Activated T-cell treated with anti-CD3 and anti-CD28 coated beads, Interleukin-2, amount 50 U/mL, for 72 hours (primary cell): Measurements from ENCODE around the gene ZFYVE28. TPM values are rescaled to one million over a fixed set of nuclear protein-coding genes. Genes with fewer than 3 reads are reported as not detected.
"Not testable (repeated sequence)": the region's sequence is repeated elsewhere in the genome, so short reads cannot be mapped to it uniquely, and the experiment has no call there.

ENCODE experiments used
- ATAC-seq, 2 donors: fragments of 150-1000 bp; cut with Tn5 transposase; replicated peaks in 1 of 2; 2 replicates each; pipeline ENCODE4 v1.10.0; 2021; ENCODE audit warnings: moderate library complexity in 2 of 2, mild to moderate bottlenecking in 1 of 2
- DNase-seq, 2 donors: peaks; one replicate each; pipeline ENCODE4 v3.0.0; 2021 to 2022; ENCODE audit warnings: mixed read lengths in 1 of 2
- H3K27ac Mint-ChIP-seq: one replicate; pipeline ENCODE4 v1.8.0; 2022; ENCODE audit warnings: mild to moderate bottlenecking, moderate library complexity, mixed read lengths
- H3K27me3 Mint-ChIP-seq: one replicate; pipeline ENCODE4 v1.8.0; 2022; ENCODE audit warnings: low read depth, mixed read lengths
- H3K36me3 Mint-ChIP-seq, 2 donors: one replicate each; pipeline ENCODE4 v1.8.0; 2022; ENCODE audit warnings: mixed read lengths in 2 of 2, mild to moderate bottlenecking in 1 of 2; ENCODE audit not compliant: insufficient read depth in 2 of 2
- H3K4me1 Mint-ChIP-seq: one replicate; pipeline ENCODE4 v1.8.0; 2022; ENCODE audit warnings: low read depth, mixed read lengths
- H3K4me3 Mint-ChIP-seq, 2 donors: one replicate each; pipeline ENCODE4 v1.8.0; 2022; ENCODE audit warnings: mild to moderate bottlenecking in 2 of 2, mixed read lengths in 2 of 2, moderate library complexity in 2 of 2
- H3K9me3 Mint-ChIP-seq, 2 donors: one replicate each; pipeline ENCODE4 v1.8.0; 2022; ENCODE audit warnings: mixed read lengths in 2 of 2
- total RNA-seq, 2 donors: library from RNA; stranded (reverse); gene quantifications; one replicate each; pipeline ENCODE4 v1.2.3, GENCODE V29; 2022

The ZFYVE28 gene
- total RNA-seq = 10 to 100 TPM; 14.4 to 24.4 TPM

GRCh38 chr4:2417765-2418649 lies at the start of gene ZFYVE28:
TSS of gene ZFYVE28 (minus strand) at chr4:2418645. CDS start at chr4:2418323, 322 bp downstream.
- H3K4me3 Mint-ChIP-seq = peak within 1 kb of the TSS; percentile 92 to 96
- peak in 1 of 2 donors; percentile 22 for DNase-seq
- peaks cover 42% of the 10 kb centered on the region for H3K4me1 Mint-ChIP-seq
- H3K27me3 Mint-ChIP-seq = peaks cover 53% of the 10 kb centered on the region
- peaks cover 0 to 1% of the 10 kb centered on the region in 2 donors for H3K36me3 Mint-ChIP-seq
- no peak for ATAC-seq
- H3K9me3 Mint-ChIP-seq = no peaks in the 10 kb centered on the region
- H3K27ac Mint-ChIP-seq = peak within 1 kb of the TSS; percentile 24

- not testable (repeated sequence) for H3K36me3 Mint-ChIP-seq, H3K9me3 Mint-ChIP-seq, ATAC-seq, H3K27ac Mint-ChIP-seq, DNase-seq, H3K4me3 Mint-ChIP-seq
- H3K4me1 Mint-ChIP-seq = peaks cover 37% of the 10 kb centered on the region
- H3K27me3 Mint-ChIP-seq = peaks cover 12% of the 10 kb centered on the region
These were observed 47.1 kb upstream of the ZFYVE28 start for GRCh38 chr4:2465544-2465943.

- DNase-seq (no peak), ATAC-seq (no peak)
- no peak overlapping the region for H3K4me3 Mint-ChIP-seq
- peaks cover 12% of the 10 kb centered on the region for H3K27me3 Mint-ChIP-seq
- H3K27ac Mint-ChIP-seq = no peak overlapping the region
- H3K36me3 Mint-ChIP-seq = peaks cover 0 to 6% of the 10 kb centered on the region in 2 donors
- H3K9me3 Mint-ChIP-seq = no peaks in the 10 kb centered on the region
- H3K4me1 Mint-ChIP-seq = peaks cover 32% of the 10 kb centered on the region
These were observed 46.6 kb upstream of the ZFYVE28 start for GRCh38 chr4:2465032-2465431.

- peak overlapping the region; percentile 67 to 74 for H3K4me3 Mint-ChIP-seq
- H3K27ac Mint-ChIP-seq = no peak overlapping the region
- peaks cover 12% of the 10 kb centered on the region for H3K27me3 Mint-ChIP-seq
- DNase-seq = no peak
- H3K4me1 Mint-ChIP-seq = peaks cover 29% of the 10 kb centered on the region
- ATAC-seq = no peak
- H3K36me3 Mint-ChIP-seq = no peaks in the 10 kb centered on the region
- no peaks in the 10 kb centered on the region for H3K9me3 Mint-ChIP-seq
These were observed 44.7 kb upstream of the ZFYVE28 start for GRCh38 chr4:2462992-2463762.

- Mint-ChIP-seq H3K4me1 (peaks cover 23% of the 10 kb centered on the region), H3K36me3 (no peaks in the 10 kb centered on the region), H3K27ac (no peak overlapping the region), H3K9me3 (no peaks in the 10 kb centered on the region), H3K4me3 (peak overlapping the region; percentile 80 to 83), H3K27me3 (peaks cover 12% of the 10 kb centered on the region)
- DNase-seq (peak; percentile 72 to 76), ATAC-seq (peak; percentile 97)
These were observed 44.0 kb upstream of the ZFYVE28 start for GRCh38 chr4:2462218-2462991.

- H3K4me3 Mint-ChIP-seq = peak overlapping the region; percentile 28 to 83
- H3K9me3 Mint-ChIP-seq = no peaks in the 10 kb centered on the region
- DNase-seq (no peak), ATAC-seq (no peak)
- no peaks in the 10 kb centered on the region for H3K36me3 Mint-ChIP-seq
- no peak overlapping the region for H3K27ac Mint-ChIP-seq
- peaks cover 12% of the 10 kb centered on the region for H3K27me3 Mint-ChIP-seq
- H3K4me1 Mint-ChIP-seq = peaks cover 15% of the 10 kb centered on the region
These were observed 43.0 kb upstream of the ZFYVE28 start for GRCh38 chr4:2461246-2461960.

GRCh38 chr4:2459589-2460349 lies 41.3 kb upstream of the ZFYVE28 start:
- ATAC-seq = no peak
- H3K27me3 Mint-ChIP-seq = peaks cover 12% of the 10 kb centered on the region
- no peak overlapping the region for H3K4me3 Mint-ChIP-seq

GRCh38 chr4:2458546-2459491 lies 40.4 kb upstream of the ZFYVE28 start:
- peaks cover 15% of the 10 kb centered on the region for H3K4me1 Mint-ChIP-seq
- no peak for ATAC-seq

More at GRCh38 chr4:2459589-2460349, 41.3 kb upstream of the ZFYVE28 start:
- peaks cover 15% of the 10 kb centered on the region for H3K4me1 Mint-ChIP-seq
- no peaks in the 10 kb centered on the region for H3K9me3 Mint-ChIP-seq
- no peaks in the 10 kb centered on the region for H3K36me3 Mint-ChIP-seq
- no peak overlapping the region for H3K27ac Mint-ChIP-seq
- DNase-seq = no peak

GRCh38 chr4:2457481-2458295 lies 39.2 kb upstream of the ZFYVE28 start:
- Mint-ChIP-seq H3K36me3 (no peaks in the 10 kb centered on the region), H3K4me1 (peaks cover 9% of the 10 kb centered on the region), H3K27me3 (peaks cover 12% of the 10 kb centered on the region), H3K4me3 (no peak overlapping the region), H3K9me3 (no peaks in the 10 kb centered on the region), H3K27ac (no peak overlapping the region)
- ATAC-seq (no peak), DNase-seq (no peak)

More at GRCh38 chr4:2458546-2459491, 40.4 kb upstream of the ZFYVE28 start:
- Mint-ChIP-seq H3K27me3 (peaks cover 12% of the 10 kb centered on the region), H3K4me3 (no peak overlapping the region), H3K9me3 (no peaks in the 10 kb centered on the region), H3K27ac (no peak overlapping the region), H3K36me3 (no peaks in the 10 kb centered on the region)
- no peak for DNase-seq
